ENCODE measurements around the gene ANKRD65. TPM values are rescaled to one million over a fixed set of nuclear protein-coding genes. Genes with fewer than 3 reads are reported as not detected.
"Not testable (repeated sequence)": the region's sequence is repeated elsewhere in the genome, so short reads cannot be mapped to it uniquely, and the experiment has no call there.

The ANKRD65 gene
- 1 to 10 TPM in 8 of 9 donors, under 1 TPM in 1; 0.58 to 4.0 (median 1.3) TPM for total RNA-seq
- polyA plus RNA-seq: 1 to 10 TPM in 1 of 2 donors, under 1 TPM in 1; 0.86 to 1.5 TPM
- long read RNA-seq, donor 1, partial matches to known transcripts: 8 of 9 reads
- long read RNA-seq, donor 1, other reads (novel, unspliced or antisense): 1 of 9 reads
- long read RNA-seq, donor 2, partial matches to known transcripts: 5 of 5 reads
- long read RNA-seq, donor 2, other reads (novel, unspliced or antisense): 0 of 5 reads
- long read RNA-seq, donor 3, partial matches to known transcripts: 2 of 5 reads
- long read RNA-seq, donor 3, other reads (novel, unspliced or antisense): 3 of 5 reads

DNA sequence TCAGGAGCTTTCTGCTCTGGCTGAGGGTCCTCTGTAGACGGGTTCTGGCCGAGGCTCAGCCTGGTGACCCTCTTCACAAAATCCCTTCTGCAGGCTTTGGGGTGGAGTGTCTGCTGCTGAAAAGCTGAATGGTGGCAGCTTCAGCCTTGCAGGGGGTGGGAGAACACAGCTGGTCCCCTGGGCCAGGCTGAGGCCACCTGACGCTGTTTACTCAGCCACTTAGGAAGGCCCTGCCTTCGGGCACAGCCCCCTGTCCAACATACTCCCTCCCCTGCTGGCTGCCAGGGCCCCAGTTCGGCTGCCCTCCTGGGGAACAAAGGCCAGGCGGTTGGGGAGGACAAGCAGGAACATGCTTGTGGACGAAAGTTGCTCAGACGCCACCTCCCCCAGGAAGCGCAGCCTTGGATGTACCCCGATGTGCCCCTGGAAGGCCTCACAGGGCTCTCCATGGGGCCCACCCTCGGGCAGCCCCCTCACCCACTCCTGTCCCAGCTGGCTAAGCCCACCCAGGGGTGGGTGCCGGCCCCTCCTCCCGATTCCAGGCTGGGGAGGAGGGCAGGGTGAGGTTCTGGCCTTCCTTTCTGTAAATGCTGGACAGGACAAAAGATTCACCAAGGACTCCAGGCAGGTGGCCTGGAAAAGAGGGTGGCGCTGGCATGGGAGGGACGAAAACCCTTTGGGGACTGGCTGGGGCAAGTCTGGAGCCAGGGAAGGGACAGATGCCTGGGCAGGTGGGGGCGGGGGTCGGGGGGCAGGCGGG lies at the start of gene ANKRD65:
Gene ANKRD65, minus strand, starts transcription at position 130 of the 760 bp plus-strand sequence. CDS start 271 bp downstream, outside the sequence.
- peak in 2 of 5 donors; percentile 12 to 53 for DNase-seq
- Histone ChIP-seq H3K9me3 (no peaks in the 10 kb centered on the region), H3K4me1 (peaks cover 0 to 25% (median 2%) of the 10 kb centered on the region in 12 donors), H3K36me3 (no peaks in the 10 kb centered on the region), H3K27me3 (peaks cover 0 to 12% (median 0%) of the 10 kb centered on the region in 9 donors), H3K27ac (peak within 1 kb of the TSS in 2 of 12 donors; percentile 35 to 68), H3K4me3 (peak within 1 kb of the TSS in 10 of 12 donors; percentile 24 to 63 (median 39))
- intact Hi-C loops (cut with DNase I): no loop called here
- no peak for ATAC-seq
- TF ChIP-seq, protein P1, sequence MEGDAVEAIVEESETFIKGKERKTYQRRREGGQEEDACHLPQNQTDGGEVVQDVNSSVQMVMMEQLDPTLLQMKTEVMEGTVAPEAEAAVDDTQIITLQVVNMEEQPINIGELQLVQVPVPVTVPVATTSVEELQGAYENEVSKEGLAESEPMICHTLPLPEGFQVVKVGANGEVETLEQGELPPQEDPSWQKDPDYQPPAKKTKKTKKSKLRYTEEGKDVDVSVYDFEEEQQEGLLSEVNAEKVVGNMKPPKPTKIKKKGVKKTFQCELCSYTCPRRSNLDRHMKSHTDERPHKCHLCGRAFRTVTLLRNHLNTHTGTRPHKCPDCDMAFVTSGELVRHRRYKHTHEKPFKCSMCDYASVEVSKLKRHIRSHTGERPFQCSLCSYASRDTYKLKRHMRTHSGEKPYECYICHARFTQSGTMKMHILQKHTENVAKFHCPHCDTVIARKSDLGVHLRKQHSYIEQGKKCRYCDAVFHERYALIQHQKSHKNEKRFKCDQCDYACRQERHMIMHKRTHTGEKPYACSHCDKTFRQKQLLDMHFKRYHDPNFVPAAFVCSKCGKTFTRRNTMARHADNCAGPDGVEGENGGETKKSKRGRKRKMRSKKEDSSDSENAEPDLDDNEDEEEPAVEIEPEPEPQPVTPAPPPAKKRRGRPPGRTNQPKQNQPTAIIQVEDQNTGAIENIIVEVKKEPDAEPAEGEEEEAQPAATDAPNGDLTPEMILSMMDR (IDR thresholded peaks at IDR 0.05): no peak
- no peak for TF ChIP-seq POLR2A (IDR thresholded peaks at IDR 0.05)
- WGBS, 4 donors: 82 to 89% (median 87%) methylated on average over 6 to 18 of the region's 18 CpGs

DNA sequence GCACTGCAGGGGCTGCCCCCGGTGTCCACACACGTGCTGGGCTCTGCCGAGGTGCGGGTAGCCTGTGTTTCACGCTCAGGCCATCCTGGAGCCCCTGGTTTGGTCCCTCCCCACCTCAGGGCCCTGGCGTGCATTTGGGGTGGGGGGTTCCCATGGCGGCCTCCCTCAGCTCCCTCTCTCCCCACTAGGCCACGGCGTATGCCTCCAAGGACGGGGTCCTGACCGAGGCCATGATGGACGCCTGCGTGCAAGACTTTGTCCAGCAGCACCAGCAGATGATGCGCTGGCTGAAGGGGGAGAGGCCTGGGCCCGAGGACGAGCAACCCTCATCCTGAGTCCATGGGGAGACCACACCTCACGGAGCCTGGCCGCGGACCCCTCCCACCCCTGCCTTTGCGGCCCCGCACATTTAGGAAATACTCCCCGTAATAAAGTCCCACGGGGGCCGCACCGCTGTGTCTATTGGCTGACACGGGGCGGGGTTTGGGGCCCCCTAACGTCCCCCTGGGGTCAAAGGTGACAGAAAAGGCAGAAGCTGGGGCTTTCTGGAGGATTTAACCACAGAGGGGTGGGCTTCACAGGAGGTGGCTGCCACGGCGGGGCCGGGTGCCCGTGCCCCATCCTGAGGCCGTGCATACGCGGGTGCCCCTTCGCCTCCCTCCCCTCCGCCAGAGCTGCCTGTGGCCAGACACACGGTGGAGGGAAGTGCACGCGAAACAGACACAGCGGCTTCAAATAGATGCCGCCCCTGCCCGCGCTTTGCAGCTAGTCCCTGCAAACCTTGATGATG lies 47.3 kb upstream of the ANKRD65 start:
- H3K36me3 ChIP-seq; DNase-seq; H3K9me3 ChIP-seq; H3K4me3 ChIP-seq; H3K27ac ChIP-seq; ATAC-seq; H3K27me3 ChIP-seq; intact Hi-C loops (cut with DNase I): not testable (repeated sequence)
- 82 to 88% (median 86%) methylated on average over 18 to 38 of the region's 44 CpGs for whole genome bisulfite sequencing, 4 donors
- H3K4me1 ChIP-seq: peaks cover 0 to 21% (median 15%) of the 10 kb centered on the region in 12 donors

DNA sequence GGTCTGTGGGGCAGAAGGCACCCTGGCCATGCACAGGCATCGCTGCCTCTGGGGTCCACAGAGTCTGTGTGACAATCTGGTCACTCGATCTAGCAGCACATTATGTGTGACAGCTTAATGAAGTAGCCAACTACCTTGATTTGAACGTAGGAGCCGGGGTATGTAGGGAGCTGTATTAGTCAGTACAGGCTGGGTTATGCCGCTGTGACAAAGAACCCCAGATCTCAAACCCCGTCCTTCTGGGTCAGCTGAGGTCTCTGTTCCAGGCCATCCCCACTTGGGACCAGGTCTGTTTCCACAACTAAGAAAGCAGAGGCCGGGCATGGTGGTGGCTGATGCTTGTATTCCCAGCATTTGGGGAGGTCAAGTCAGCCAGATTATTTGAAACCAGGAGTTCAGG lies 42.2 kb upstream of the ANKRD65 start:
- ATAC-seq (no peak), DNase-seq (no peak)
- Histone ChIP-seq H3K4me3 (no peak overlapping the region), H3K4me1 (peaks cover 0 to 13% (median 5%) of the 10 kb centered on the region in 12 donors), H3K27ac (no peak overlapping the region), H3K36me3 (no peaks in the 10 kb centered on the region), H3K9me3 (no peaks in the 10 kb centered on the region), H3K27me3 (no peaks in the 10 kb centered on the region)
- intact Hi-C loops (cut with DNase I): no loop called here
- no peak for TF ChIP-seq POLR2A (IDR thresholded peaks at IDR 0.05)
- TF ChIP-seq, protein P1 (IDR thresholded peaks at IDR 0.05): no peak
- 76 to 91% (median 86%) methylated on average over 7 of the region's 7 CpGs for WGBS, 4 donors

DNA sequence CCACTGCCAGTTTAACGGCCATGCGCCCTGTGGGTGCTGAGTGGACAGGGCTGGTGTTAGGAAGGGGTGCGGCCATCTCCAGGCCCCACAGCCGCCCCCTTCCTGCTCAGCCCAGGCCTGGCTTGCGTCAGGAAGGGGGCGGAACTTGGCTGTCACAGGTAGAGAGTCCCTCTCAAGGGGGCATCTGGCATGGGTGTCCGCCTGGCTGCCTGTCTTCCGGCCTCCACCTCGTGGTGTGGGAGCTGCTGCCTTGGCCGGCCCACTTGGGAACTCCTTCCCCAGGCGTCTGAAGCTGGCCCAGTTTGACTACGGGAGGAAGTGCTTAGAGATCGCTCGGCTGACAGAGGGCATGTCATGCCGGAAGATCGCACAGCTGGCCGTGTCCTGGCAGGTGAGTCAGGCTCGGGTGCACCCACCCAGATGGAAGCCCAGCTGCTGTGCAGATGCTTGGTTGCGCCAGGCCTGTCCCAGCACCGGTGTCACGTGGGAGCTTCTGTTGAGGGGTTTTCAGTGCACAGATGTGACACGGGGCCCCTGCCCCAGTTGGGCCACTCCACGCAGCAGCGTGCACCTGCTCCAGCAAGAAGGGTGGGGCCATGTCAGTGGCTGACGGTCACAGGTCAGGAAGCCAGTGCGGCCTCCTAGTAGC lies 41.4 kb upstream of the ANKRD65 start:
- H3K36me3 ChIP-seq: no peaks in the 10 kb centered on the region
- TF ChIP-seq, protein P1 (IDR thresholded peaks at IDR 0.05): no peak
- no peak for TF ChIP-seq POLR2A (IDR thresholded peaks at IDR 0.05)
- intact Hi-C loops (cut with DNase I): no loop called here
- peaks cover 0 to 13% (median 5%) of the 10 kb centered on the region in 12 donors for H3K4me1 ChIP-seq
- 42 to 70% (median 53%) methylated on average over 15 to 26 of the region's 26 CpGs for WGBS, 4 donors
- H3K27me3 ChIP-seq: no peaks in the 10 kb centered on the region
- peak; percentile 43 to 92 (median 76) for ATAC-seq
- peak overlapping the region in 3 of 12 donors; percentile 5 to 17 (median 17) for H3K4me3 ChIP-seq
- DNase-seq: peak in 4 of 5 donors; percentile 43 to 73 (median 58)
- peak overlapping the region in 8 of 12 donors; percentile 23 to 49 (median 38) for H3K27ac ChIP-seq
- H3K9me3 ChIP-seq: no peaks in the 10 kb centered on the region
